Tibial nerve (tissue), 4 donors: ENCODE measurements around the gene TMEM26.

Experiments used
- EP300 ChIP-seq, 2 donors: sonication (generic); formaldehyde crosslinking; IDR thresholded peaks; one replicate each; pipeline ENCODE4 v1.6.1; 2017; ENCODE audit warnings: antibody characterized with exemption in 2 of 2, mild to moderate bottlenecking in 1 of 2
- POLR2A ChIP-seq, 2 donors: fragments of 450-650 bp; IDR thresholded peaks; one replicate each; pipeline ENCODE4 v1.6.1; 2017; ENCODE audit warnings: antibody characterized with exemption in 2 of 2, mild to moderate bottlenecking in 2 of 2, moderate library complexity in 2 of 2
- TF ChIP-seq, protein P1 (sequence below), 5 experiments: fragments of 200-600 bp in 3 of 5; fragments of 450-650 bp in 2 of 5; sonication (generic) in 3 of 5; IDR thresholded peaks; one replicate each; pipeline ENCODE4 v1.5.1; 2016 to 2019; ENCODE audit warnings: antibody characterized with exemption in 5 of 5, mild to moderate bottlenecking in 3 of 5, moderate library complexity in 2 of 5

DNA sequence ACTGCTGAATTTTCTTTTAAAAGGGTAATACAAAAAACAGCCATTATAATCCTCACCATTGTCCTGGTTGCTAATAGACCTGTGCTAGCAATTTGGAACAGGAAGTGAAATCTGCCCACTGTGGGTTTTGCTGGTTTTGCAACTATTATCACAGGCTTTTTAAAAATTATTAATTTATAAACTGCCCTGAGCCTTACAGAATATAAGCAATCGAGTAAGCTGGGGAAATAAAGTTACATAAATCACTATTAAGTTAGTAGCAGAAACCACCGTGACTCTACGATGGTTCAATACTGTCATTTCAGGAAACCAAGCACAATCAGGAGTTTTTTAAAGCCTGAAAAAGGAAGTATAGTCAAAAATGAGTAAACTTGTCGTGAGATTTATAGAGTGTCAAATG, 62.3 kb downstream of the TMEM26 start:
- TF ChIP-seq, protein P1, sequence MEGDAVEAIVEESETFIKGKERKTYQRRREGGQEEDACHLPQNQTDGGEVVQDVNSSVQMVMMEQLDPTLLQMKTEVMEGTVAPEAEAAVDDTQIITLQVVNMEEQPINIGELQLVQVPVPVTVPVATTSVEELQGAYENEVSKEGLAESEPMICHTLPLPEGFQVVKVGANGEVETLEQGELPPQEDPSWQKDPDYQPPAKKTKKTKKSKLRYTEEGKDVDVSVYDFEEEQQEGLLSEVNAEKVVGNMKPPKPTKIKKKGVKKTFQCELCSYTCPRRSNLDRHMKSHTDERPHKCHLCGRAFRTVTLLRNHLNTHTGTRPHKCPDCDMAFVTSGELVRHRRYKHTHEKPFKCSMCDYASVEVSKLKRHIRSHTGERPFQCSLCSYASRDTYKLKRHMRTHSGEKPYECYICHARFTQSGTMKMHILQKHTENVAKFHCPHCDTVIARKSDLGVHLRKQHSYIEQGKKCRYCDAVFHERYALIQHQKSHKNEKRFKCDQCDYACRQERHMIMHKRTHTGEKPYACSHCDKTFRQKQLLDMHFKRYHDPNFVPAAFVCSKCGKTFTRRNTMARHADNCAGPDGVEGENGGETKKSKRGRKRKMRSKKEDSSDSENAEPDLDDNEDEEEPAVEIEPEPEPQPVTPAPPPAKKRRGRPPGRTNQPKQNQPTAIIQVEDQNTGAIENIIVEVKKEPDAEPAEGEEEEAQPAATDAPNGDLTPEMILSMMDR (IDR thresholded peaks at IDR 0.05): no peak
- TF ChIP-seq EP300 (IDR thresholded peaks at IDR 0.05) (no peak), POLR2A (IDR thresholded peaks at IDR 0.05) (no peak)
